ENCODE data around the gene ZSCAN21. TPM values are rescaled to one million over a fixed set of nuclear protein-coding genes. Genes with fewer than 3 reads are reported as not detected.

ZSCAN21 gene
- total RNA-seq, 1 experiment from 2014 or later, result 7.3 TPM

- H2AFZ ChIP-seq (ENCODE audit: low read length), result no peak overlapping the region
- CTCF ChIA-PET, result no interaction called here
- H3K36me3 ChIP-seq (ENCODE audit: low read depth, low read length), result peaks cover 51% of the 10 kb centered on the region
- no peak overlapping the region for H3K27ac ChIP-seq (ENCODE audit: low read length)
- DNase-seq (no peak), ATAC-seq (no peak)
- intact Hi-C loops (cut with micrococcal nuclease), result no loop called here
- peaks cover 4% of the 10 kb centered on the region; the same call in 1 of the 2 replicates for H4K20me1 ChIP-seq (ENCODE audit: low read length)
- peaks cover 28% of the 10 kb centered on the region for H3K79me2 ChIP-seq (ENCODE audit: low read length)
- H3K27me3 ChIP-seq (ENCODE audit: low read length), result no peaks in the 10 kb centered on the region
- no peak overlapping the region for H3K4me2 ChIP-seq (ENCODE audit: low read length)
- no TSS peak for BruUV-seq (replicated peaks)
- no peaks in the 10 kb centered on the region for H3K9me3 ChIP-seq (ENCODE audit: low read length)
- H3K9ac ChIP-seq (ENCODE audit: low read length), result no peak overlapping the region
- H3K9me2 ChIP-seq (replicated peaks; ENCODE audit: low read length), result no peaks in the 10 kb centered on the region
- H3F3A ChIP-seq (ENCODE audit: low read length, unreplicated experiment), result no peaks in the 10 kb centered on the region
- TF ChIP-seq CTCF (conservative IDR thresholded peaks at IDR 0.05; ENCODE audit: low read depth, low read length) (no peak), EZH2 (IDR thresholded peaks at IDR 0.05; ENCODE audit: low read length, unreplicated experiment) (no peak), EZH2phosphoT487 (IDR thresholded peaks at IDR 0.05; ENCODE audit: borderline replicate concordance, low read length) (no peak)
- peaks cover 29% of the 10 kb centered on the region for H3K4me1 ChIP-seq (ENCODE audit: insufficient read depth, low read length)
- no peak overlapping the region for H3K4me3 ChIP-seq (ENCODE audit: low read length)
- POLR2A ChIA-PET (ENCODE audit: unreplicated experiment), result no interaction called here
Observed at GRCh38 chr7:100091411-100092181, 42.0 kb downstream of the ZSCAN21 start.

GRCh38 chr7:100093054-100093453 is 43.5 kb downstream of the ZSCAN21 start:
- no peaks in the 10 kb centered on the region for H3K9me2 ChIP-seq (replicated peaks; ENCODE audit: low read length)
- intact Hi-C loops (cut with micrococcal nuclease), result no loop called here
- ATAC-seq (no peak), DNase-seq (no peak)
- H3K4me2 ChIP-seq (ENCODE audit: low read length), result no peak overlapping the region
- peaks cover 37% of the 10 kb centered on the region for H3K79me2 ChIP-seq (ENCODE audit: low read length)
- TSS peak; percentile 18 for BruUV-seq (replicated peaks)
- H3K4me3 ChIP-seq (ENCODE audit: low read length), result no peak overlapping the region
- H3K36me3 ChIP-seq (ENCODE audit: low read depth, low read length), result peaks cover 64% of the 10 kb centered on the region
- H3F3A ChIP-seq (ENCODE audit: low read length, unreplicated experiment), result no peaks in the 10 kb centered on the region
- H4K20me1 ChIP-seq (ENCODE audit: low read length), result peaks cover 10% of the 10 kb centered on the region; the same call in 1 of the 2 replicates
- peaks cover 15% of the 10 kb centered on the region for H3K4me1 ChIP-seq (ENCODE audit: insufficient read depth, low read length)
- CTCF ChIA-PET, result no interaction called here
- H3K27me3 ChIP-seq (ENCODE audit: low read length), result no peaks in the 10 kb centered on the region
- POLR2A ChIA-PET (ENCODE audit: unreplicated experiment), result no interaction called here
- no peak overlapping the region for H3K9ac ChIP-seq (ENCODE audit: low read length)
- no peaks in the 10 kb centered on the region for H3K9me3 ChIP-seq (ENCODE audit: low read length)
- TF ChIP-seq EZH2 (IDR thresholded peaks at IDR 0.05; ENCODE audit: low read length, unreplicated experiment) (no peak), CTCF (conservative IDR thresholded peaks at IDR 0.05; ENCODE audit: low read depth, low read length) (no peak), EZH2phosphoT487 (IDR thresholded peaks at IDR 0.05; ENCODE audit: borderline replicate concordance, low read length) (no peak)
- H2AFZ ChIP-seq (ENCODE audit: low read length), result no peak overlapping the region
- no peak overlapping the region for H3K27ac ChIP-seq (ENCODE audit: low read length)

GRCh38 chr7:100093498-100093897 is 43.9 kb downstream of the ZSCAN21 start:
- peaks cover 68% of the 10 kb centered on the region for H3K36me3 ChIP-seq (ENCODE audit: low read depth, low read length)
- CTCF ChIA-PET, result no interaction called here
- H3K27me3 ChIP-seq (ENCODE audit: low read length), result no peaks in the 10 kb centered on the region
- POLR2A ChIA-PET (ENCODE audit: unreplicated experiment), result no interaction called here
- peaks cover 11% of the 10 kb centered on the region for H3K4me1 ChIP-seq (ENCODE audit: insufficient read depth, low read length)
- peaks cover 37% of the 10 kb centered on the region for H3K79me2 ChIP-seq (ENCODE audit: low read length)
- ATAC-seq (no peak), DNase-seq (no peak)
- H3K4me3 ChIP-seq (ENCODE audit: low read length), result no peak overlapping the region
- H3K4me2 ChIP-seq (ENCODE audit: low read length), result no peak overlapping the region
- no peaks in the 10 kb centered on the region for H3F3A ChIP-seq (ENCODE audit: low read length, unreplicated experiment)
- BruUV-seq (replicated peaks), result no TSS peak
- no peaks in the 10 kb centered on the region for H3K9me2 ChIP-seq (replicated peaks; ENCODE audit: low read length)
- peaks cover 14% of the 10 kb centered on the region; the same call in 1 of the 2 replicates for H4K20me1 ChIP-seq (ENCODE audit: low read length)
- no peaks in the 10 kb centered on the region for H3K9me3 ChIP-seq (ENCODE audit: low read length)
- intact Hi-C loops (cut with micrococcal nuclease), result no loop called here
- no peak overlapping the region for H2AFZ ChIP-seq (ENCODE audit: low read length)
- no peak overlapping the region for H3K27ac ChIP-seq (ENCODE audit: low read length)
- TF ChIP-seq CTCF (conservative IDR thresholded peaks at IDR 0.05; ENCODE audit: low read depth, low read length), result no peak
- no peak for TF ChIP-seq EZH2 (IDR thresholded peaks at IDR 0.05; ENCODE audit: low read length, unreplicated experiment)
- TF ChIP-seq EZH2phosphoT487 (IDR thresholded peaks at IDR 0.05; ENCODE audit: borderline replicate concordance, low read length), result no peak
- no peak overlapping the region for H3K9ac ChIP-seq (ENCODE audit: low read length)
